ENCODE measurements around the gene BRINP3. TPM values are rescaled to one million over a fixed set of nuclear protein-coding genes. Genes with fewer than 3 reads are reported as not detected.

The BRINP3 gene
- total and polyA plus RNA-seq, 2 of the 13 experiments (the other 11 are each of a cell fraction or from before 2014, with no cell fraction given): not detected

DNA sequence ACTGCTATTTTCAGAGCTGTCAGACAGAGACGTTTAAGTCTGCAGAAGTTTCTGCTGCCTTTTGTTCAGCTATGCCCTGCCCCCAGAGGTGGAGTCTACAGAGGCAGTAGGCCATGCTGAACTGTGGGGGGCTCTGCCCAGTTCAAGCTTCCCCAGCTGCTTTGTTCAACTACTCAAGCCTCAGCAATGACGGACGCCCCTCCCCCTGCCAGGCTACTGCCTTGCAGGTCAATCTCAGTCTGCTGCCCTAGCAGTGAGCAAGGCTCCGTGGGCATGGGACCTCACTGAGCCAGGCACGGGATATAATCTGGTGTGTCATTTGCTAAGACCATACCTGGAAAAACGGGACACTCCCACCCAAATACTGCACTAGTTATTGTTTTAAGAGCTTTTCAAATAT, 219.7 kb downstream of the BRINP3 start (continued):
- TF ChIP-seq, protein P1, sequence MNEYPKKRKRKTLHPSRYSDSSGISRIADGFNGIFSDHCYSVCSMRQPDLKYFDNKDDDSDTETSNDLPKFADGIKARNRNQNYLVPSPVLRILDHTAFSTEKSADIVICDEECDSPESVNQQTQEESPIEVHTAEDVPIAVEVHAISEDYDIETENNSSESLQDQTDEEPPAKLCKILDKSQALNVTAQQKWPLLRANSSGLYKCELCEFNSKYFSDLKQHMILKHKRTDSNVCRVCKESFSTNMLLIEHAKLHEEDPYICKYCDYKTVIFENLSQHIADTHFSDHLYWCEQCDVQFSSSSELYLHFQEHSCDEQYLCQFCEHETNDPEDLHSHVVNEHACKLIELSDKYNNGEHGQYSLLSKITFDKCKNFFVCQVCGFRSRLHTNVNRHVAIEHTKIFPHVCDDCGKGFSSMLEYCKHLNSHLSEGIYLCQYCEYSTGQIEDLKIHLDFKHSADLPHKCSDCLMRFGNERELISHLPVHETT (CRISPR knock-in tag; conservative IDR thresholded peaks at IDR 0.05): no peak
- TF ChIP-seq ZEB1 (IDR thresholded peaks at IDR 0.05; ENCODE audit: insufficient replicate concordance, low read depth): no peak
- no peak for TF ChIP-seq FOXK1 (CRISPR knock-in tag; IDR thresholded peaks at IDR 0.05; ENCODE audit: borderline replicate concordance, low read depth)
- TF ChIP-seq PHB2 (IDR thresholded peaks at IDR 0.05; ENCODE audit: partially characterized antibody): no peak
- no peak for TF ChIP-seq SCMH1 (CRISPR knock-in tag; IDR thresholded peaks at IDR 0.05; ENCODE audit: borderline replicate concordance)
- no peak for TF ChIP-seq TBX2 (CRISPR knock-in tag; IDR thresholded peaks at IDR 0.05; ENCODE audit: borderline replicate concordance)
- TF ChIP-seq ZNF20 (CRISPR knock-in tag; IDR thresholded peaks at IDR 0.05): no peak

DNA sequence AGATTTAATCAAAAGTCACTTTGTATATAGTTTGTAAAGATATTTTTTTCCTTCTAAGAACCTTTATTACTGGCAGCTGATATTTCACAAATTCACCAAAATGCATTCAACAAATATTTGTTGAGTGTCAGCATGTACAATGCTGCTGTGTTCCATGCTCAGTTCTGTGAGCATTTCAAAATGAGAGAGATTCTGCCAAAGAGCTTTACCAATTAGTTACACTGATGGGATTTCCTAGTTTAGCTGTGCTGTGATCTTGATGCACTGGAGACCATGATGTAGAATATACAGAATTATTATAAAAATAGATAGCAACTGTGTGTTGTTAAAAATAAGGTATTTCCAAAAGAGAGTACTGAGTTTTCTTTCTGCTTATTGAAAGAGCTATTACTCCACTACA, 225.6 kb downstream of the BRINP3 start:
- CTCF ChIA-PET (ENCODE audit: low intra/inter-chr PET ratio, low total read pairs): no interaction called here
- DNase-seq (ENCODE audit: low spot score) (no peak), FAIRE-seq (no peak), ATAC-seq (no peak)
- Histone ChIP-seq H3K4me1 (ENCODE audit: insufficient read depth, low read length) (no peaks in the 10 kb centered on the region), H3K36me3 (replicated peaks in 1 of 2; ENCODE audit: control insufficient read depth in 1 of 2, insufficient read depth in 2 of 2, low read length in 2 of 2) (no peaks in the 10 kb centered on the region), H3K9ac (ENCODE audit: insufficient read depth, low read depth, low read length) (no peak overlapping the region), H3K27me3 (ENCODE audit: control insufficient read depth in 1 of 2, insufficient read depth in 2 of 2, low read length in 2 of 2) (no peaks in the 10 kb centered on the region), H4K20me1 (ENCODE audit: insufficient read depth, low read length) (no peaks in the 10 kb centered on the region), H3K27ac (ENCODE audit: extremely low read length, insufficient read depth, low read length) (no peak overlapping the region), H3K79me2 (ENCODE audit: insufficient read depth, low read length) (no peaks in the 10 kb centered on the region), H3K4me3 (replicated peaks in 1 of 3; ENCODE audit: insufficient read depth in 1 of 3, low read depth in 2 of 3, low read length in 3 of 3) (no peak overlapping the region), H3K9me3 (ENCODE audit: low read length) (no peaks in the 10 kb centered on the region), H2AFZ (ENCODE audit: low read length) (no peak overlapping the region), H3K4me2 (ENCODE audit: low read depth, low read length) (no peak overlapping the region)
- BruUV-seq (replicated peaks): no TSS peak
- in situ Hi-C loops (cut with HindIII; ENCODE audit: extremely low pct_ligation_motif_present, low pct_unique_long_range_greater_than_20kb): no loop called here
- POLR2A ChIA-PET: no interaction called here
- intact Hi-C loops (cut with micrococcal nuclease; ENCODE audit: unreplicated experiment): no loop called here
- TF ChIP-seq NR2C2 (CRISPR knock-in tag; IDR thresholded peaks at IDR 0.05; ENCODE audit: borderline replicate concordance) (no peak), MZF1 (CRISPR knock-in tag; IDR thresholded peaks at IDR 0.05; ENCODE audit: borderline replicate concordance) (no peak), ZMAT3 (CRISPR knock-in tag; conservative IDR thresholded peaks at IDR 0.05) (no peak), ZNF737 (CRISPR knock-in tag; IDR thresholded peaks at IDR 0.05; ENCODE audit: borderline replicate concordance) (no peak), KAT8 (CRISPR knock-in tag; IDR thresholded peaks at IDR 0.05) (no peak), ATF7 (IDR thresholded peaks at IDR 0.05) (no peak), ATF7 (CRISPR knock-in tag; IDR thresholded peaks at IDR 0.05) (no peak), KLF12 (CRISPR knock-in tag; IDR thresholded peaks at IDR 0.05; ENCODE audit: borderline replicate concordance) (no peak), TSC22D2 (CRISPR knock-in tag; IDR thresholded peaks at IDR 0.05; ENCODE audit: borderline replicate concordance) (no peak), ZNF253 (CRISPR knock-in tag; IDR thresholded peaks at IDR 0.05; ENCODE audit: borderline replicate concordance) (no peak), NFYC (CRISPR knock-in tag; IDR thresholded peaks at IDR 0.05) (no peak)
